Stimulated activated CD4-positive, alpha-beta T cell treated with anti-CD3 and anti-CD28 coated beads, Interleukin-4, amount 100 ng/mL, for 1 hour (primary cell): Measurements from ENCODE around the gene POM121C.
"Not testable (repeated sequence)": the region's sequence is repeated elsewhere in the genome, so short reads cannot be mapped to it uniquely, and the experiment has no call there.

Experiments
- DNase-seq: peaks from one replicate; pipeline ENCODE4 v3.0.0-alpha.2; 2020

Gene POM121C

GRCh38 chr7:75485979-75486643 is at the start of gene POM121C:
POM121C (minus strand) TSS chr7:75486299; CDS start chr7:75441496, 44,803 bp downstream.
- DNase-seq = peak; percentile 88

GRCh38 chr7:75534727-75535307 is 48.7 kb upstream of the POM121C start:
- DNase-seq = no peak

DNA sequence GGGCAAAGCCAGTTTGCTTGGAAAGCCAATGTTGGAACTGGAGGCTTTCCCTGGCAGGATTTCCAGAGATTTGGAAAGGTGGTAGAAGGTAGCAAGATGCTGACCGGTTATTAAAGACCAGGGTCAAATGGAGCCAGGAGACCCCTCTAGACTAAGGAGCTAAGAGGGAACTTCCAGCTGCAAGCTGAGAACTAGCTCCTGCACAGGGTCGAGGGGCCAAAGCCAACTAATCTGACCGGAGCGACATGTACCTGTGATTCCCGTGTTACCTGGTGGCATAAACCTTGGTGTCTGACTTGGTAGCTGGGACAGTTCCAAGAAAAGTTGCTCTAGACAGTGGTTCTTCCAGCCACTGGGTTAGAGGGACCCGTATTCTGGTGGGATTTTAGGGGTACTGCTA is 47.8 kb upstream of the POM121C start:
- DNase-seq = no peak

DNA sequence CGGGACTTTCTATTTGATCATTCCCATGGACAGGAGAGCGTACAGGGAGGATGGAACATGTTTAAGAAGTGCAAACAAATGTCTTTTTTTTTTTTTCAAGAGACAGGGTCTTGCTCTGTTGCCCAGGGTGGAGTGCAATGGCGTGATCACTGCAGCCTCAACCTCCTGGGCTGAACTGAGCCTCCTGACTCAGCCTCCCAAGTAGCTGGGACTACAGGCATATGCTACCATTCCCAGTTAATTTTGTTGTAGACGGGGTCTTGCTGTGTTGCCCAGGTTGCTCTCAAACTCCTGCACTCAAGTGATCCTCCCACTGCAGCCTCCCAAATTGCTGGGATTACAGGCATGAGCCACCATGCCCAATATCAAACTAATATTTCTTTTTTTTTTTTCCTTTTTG is 46.5 kb upstream of the POM121C start:
- DNase-seq = no peak

DNA sequence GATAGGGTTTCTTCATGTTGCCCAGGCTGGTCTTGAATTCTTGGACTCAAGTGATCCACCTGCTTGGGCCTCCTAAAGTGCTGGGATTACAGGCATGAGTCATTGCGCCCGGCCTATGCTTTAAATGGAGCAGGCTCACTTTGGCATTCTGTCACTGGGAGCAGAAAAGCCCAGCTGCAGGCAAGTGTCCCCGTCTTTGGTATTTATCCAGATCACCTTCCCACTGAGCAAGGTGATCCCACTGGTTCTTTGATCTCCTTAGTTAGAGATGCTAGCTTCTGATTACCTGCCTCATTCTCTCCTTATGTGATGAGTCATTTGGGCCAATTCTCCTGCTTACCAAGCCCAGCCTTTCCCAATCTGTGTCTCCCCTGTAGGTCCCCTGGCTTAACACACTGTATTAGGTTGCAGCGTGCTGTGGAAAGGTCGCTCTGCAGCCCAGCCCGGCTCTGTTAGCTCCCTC is 45.3 kb upstream of the POM121C start:
- no peak for DNase-seq

DNA sequence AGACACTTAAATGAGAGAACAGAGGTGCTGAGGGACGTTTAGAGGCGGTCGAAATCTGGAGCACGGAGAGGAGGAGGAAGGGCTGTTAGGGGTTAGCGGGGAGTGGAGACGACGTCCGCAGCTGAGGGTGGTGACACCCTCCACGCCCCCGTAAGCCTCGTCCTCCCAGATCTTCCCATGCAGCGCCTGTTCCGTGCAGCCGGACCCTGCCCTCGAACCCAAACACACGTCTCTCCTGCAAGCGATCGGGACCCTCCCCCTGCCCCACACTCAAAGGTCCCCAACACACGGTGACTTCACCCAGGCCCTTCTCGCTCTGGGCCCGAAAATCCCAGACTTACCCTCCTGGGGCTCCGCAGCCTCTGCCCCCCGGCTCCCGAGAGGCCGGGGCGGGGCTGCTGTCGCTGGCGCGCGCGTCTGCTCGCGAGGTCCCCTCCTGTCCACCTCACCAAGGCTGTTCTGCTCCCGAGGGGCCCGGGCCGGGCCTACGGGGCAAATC is 41.2 kb upstream of the POM121C start:
- peak; percentile 7 for DNase-seq

DNA sequence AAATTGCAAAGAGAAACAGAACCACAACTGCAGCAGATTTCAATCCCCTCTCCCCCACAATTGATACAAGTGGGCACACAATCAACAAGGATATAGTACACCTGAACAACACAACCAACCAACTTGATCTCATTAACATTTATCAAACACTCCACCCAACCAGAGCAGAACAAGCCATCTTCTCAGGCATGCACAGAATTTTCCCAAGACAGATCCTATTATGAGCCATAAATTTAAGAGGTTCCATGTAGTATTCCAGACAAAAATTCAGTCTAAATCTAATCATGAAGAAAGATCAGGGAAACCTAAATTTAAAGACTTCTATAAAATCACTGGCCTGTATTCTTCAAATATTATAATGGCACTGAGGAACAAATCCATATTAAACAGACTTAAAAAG is 35.6 kb upstream of the POM121C start:
- not testable (repeated sequence) for DNase-seq

DNA sequence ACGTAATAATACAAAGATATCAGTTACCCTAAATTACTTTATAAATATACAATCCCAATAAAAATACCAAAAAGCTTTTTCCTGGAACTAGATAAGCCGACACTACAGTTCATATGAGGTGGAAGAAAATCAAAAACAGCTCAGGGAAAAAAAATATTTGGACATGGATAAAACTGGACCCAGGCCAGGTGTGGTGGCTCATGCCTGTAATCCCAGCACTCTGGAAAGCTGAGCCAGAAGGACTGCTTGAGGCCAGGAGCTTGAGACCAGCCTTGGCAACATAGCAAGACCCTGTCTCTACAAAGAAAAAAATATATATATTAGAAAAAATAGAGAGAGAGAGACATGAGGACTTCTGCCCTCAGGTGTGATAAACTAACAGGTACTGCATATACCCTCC is 32.7 kb upstream of the POM121C start:
- not testable (repeated sequence) for DNase-seq

DNA sequence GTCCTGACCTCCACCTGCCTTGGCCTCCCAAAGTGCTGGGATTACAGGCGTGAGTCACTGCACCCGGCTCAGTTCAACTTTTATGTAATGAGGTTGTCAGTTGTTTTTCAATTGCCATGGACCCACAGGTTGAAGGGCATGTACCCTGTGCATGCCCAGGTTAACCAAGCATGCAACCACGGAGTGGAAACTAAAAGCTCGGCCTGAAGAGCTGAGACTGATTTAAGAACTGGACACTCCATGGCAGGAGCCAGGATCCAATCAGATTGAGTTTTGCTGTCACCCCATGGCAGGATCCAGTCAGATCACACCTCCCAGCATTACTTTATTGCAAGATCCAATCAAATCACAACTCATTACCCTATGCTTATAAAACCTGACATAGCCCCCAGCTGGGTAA is 22.9 kb upstream of the POM121C start:
- DNase-seq = not testable (repeated sequence)

DNA sequence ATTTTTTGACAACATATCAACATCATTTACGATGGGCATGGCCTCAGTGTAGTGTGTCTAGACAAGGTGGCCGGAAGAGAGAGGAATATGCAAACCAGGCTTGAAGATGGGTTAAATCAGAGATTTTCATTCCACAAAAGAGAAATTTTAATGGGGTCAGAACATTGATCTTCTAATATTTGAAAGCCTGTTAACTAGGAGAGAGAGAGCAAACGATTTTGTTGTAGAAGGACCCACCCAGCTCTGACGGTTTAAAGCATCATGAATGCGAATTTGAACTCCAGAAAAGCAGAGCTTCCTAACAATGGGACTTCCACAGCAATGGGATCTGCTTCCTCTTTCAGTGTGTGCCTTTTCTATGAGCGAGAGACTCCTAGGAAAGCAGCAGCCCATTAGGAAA is 5.9 kb upstream of the POM121C start, which contains the start of gene SPDYE5:
TSS of gene SPDYE5 (plus strand) at position 301 of the 400 bp plus-strand sequence. CDS start 1,728 bp downstream, outside the sequence.
- DNase-seq = not testable (repeated sequence)

DNA sequence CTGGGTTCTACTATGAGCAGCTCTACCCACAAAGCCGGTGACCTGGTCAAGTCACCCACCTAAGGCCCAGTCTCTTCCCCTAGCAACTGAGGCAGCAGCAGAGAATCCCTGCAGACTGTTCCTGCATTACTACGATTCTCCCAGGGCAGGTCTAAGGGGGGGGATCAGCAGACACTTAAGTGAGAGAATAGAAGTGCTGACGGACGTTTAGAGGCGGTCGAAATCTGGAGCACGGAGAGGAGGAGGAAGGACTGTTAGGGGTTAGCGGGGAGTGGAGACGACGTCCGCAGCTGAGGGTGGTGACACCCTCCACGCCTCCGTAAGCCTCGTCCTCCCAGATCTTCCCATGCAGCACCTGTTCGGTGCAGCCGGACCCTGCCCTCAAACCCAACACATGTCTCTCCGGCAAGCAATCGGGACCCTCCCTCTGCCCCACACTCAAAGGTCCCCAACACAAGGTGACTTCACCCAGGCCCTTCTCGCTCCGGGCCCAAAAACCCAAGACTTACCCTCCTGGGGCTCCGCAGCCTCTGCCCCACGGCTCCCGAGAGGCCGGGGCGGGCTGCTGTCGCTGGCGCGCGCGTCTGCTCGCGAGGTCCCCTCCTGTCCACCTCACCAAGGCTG is 632 bp downstream of the POM121C start:
- not testable (repeated sequence) for DNase-seq

- DNase-seq = not testable (repeated sequence)
These were observed 5.8 kb downstream of the POM121C start for GRCh38 chr7:75480313-75480712.

- not testable (repeated sequence) for DNase-seq
These were observed 8.6 kb downstream of the POM121C start for GRCh38 chr7:75477457-75477856.

- DNase-seq = not testable (repeated sequence)
These were observed 15.9 kb downstream of the POM121C start for GRCh38 chr7:75470166-75470565.

DNA sequence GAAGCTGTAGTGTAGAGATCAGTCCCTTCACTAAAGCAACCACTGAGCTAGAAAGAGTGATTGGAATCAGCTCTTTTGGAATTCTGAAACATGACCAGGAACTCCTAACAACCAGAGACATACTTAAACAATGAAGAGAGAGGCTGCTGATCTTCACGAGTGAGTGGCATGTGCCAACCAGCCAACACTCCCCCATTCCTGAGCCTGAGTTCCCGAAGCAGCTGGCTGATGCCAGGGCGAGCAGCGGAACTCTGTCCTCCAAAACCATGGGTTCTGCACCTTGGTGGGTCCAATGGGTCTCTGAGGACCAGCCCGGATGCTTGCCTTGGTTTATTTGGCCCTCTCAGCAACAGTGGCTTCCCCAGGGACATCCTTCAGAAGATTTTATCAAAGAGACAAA is 25.6 kb downstream of the POM121C start:
- not testable (repeated sequence) for DNase-seq

DNA sequence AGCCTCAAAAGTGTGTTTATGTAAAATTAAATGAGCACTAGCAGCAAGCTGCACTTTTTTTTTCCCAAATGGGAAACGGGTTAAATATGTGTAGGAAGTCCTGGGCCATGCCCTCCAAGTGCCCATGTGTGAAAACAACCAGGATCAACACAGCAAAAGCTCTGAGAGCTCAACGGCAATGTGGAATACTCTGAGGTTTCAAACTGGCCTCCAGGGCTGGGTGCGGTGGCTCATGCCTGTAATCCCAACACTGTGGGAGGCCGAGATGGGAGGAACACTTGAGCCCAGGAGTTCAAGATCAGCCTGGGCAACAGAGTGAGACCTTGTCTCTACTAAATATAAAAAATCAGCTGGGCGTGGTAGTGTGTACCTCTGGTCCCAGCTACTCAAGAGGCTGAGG is 28.1 kb downstream of the POM121C start:
- not testable (repeated sequence) for DNase-seq

DNA sequence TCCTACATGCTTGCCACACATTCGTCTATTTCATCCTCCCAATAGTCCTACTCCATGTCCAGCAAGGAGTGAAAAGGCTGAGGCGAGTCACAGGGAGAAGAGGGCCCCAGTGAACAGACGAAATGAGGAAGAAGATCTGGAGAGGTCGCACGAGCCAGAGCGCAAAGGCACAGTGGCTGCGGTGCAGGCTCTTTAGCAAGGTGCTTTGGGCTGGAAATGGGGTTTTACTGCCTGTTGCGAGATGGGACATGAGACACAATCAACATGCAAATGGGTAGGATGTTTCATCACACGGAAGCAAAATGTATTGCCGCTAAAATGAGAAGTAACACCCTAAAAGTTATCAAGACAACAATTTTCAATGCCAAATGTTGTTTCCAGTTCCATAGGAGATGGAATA is 29.7 kb downstream of the POM121C start:
- DNase-seq = not testable (repeated sequence)

- not testable (repeated sequence) for DNase-seq
These were observed 33.6 kb downstream of the POM121C start for GRCh38 chr7:75452494-75452955.

- not testable (repeated sequence) for DNase-seq
These were observed 36.2 kb downstream of the POM121C start for GRCh38 chr7:75449946-75450345.

GRCh38 chr7:75442465-75443111 is 43.5 kb downstream of the POM121C start:
- not testable (repeated sequence) for DNase-seq

DNA sequence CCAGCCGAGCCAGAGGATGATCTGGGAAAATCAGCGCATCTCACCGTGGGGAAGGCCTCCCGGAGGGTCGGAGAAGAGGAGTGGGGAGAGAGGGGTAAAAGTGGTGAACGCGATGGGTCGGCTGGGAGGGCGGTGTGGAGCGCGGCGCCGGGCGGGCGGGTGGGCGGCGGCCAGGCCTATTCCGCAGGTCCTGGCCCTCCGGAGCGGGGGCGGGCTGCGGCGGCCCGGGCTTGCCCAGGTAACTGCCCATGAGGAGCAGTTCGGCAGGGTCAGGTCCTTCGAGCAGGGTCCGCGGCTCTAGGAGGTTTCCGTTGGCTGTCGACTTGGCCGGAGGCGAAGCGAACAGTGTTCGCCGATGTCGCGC is 44.0 kb downstream of the POM121C start:
- not testable (repeated sequence) for DNase-seq

DNA sequence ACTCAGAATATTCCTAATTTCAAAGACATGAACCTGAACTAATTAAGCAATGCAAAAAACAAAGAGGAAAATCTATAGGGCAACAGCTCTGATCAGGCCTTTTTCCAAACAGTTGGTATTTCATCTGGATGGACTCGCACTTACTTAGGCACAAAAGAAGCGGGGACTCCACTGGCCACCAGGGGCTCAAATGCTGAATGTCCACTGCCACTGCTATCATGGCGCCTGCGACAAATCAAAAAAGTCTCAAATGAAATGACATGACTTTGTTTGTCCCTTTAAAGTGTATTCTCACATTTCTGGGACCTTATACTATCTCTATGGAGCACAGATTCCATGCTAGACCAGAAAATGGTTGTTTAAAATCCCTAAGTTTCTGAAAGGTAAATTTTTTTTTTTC is 47.1 kb downstream of the POM121C start:
- DNase-seq = not testable (repeated sequence)

DNA sequence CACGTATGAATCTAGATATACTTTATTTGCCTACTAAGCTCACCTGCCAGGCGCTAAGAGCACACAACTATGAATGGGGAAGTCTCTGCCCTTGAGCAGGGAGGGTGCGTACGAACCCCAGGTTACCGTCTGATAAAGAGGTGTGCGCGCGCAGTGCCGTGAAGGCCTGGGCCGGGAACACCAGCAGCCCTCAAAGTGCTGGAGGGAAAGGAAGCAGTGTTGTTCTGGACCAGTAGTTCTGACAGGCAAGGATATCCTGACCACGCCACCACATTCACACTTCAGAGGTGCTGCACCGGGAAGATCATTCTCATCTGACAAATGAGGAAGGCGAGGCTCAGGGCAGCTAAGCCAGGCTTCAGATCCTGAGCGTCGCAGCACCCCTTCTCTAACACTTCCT is 62.6 kb downstream of the POM121C start:
- DNase-seq = not testable (repeated sequence)
